HG03432 (cell line): Measurements from ENCODE around the gene L3MBTL4.
"Not testable (repeated sequence)": the region's sequence is repeated elsewhere in the genome, so short reads cannot be mapped to it uniquely, and the experiment has no call there.

Experiments used
- ATAC-seq: cut with Tn5 transposase; IDR thresholded peaks from one replicate; pipeline ENCODE4 v1.9.1; 2021; ENCODE audit warnings: mild to moderate bottlenecking, moderate library complexity; ENCODE audit not compliant: unreplicated experiment

The L3MBTL4 gene

GRCh38 chr18:6204476-6204875 is 210.2 kb downstream of the L3MBTL4 start:
- ATAC-seq, result no peak

GRCh38 chr18:6203791-6204190 is 210.9 kb downstream of the L3MBTL4 start:
- no peak for ATAC-seq

- ATAC-seq, result no peak
Measured at GRCh38 chr18:6202861-6203260, 211.8 kb downstream of the L3MBTL4 start.

GRCh38 chr18:6200204-6200774 is 214.4 kb downstream of the L3MBTL4 start:
- ATAC-seq, result no peak

GRCh38 chr18:6199777-6200176 is 214.9 kb downstream of the L3MBTL4 start:
- ATAC-seq, result no peak

- no peak for ATAC-seq
Measured at GRCh38 chr18:6198585-6198984, 216.1 kb downstream of the L3MBTL4 start.

DNA sequence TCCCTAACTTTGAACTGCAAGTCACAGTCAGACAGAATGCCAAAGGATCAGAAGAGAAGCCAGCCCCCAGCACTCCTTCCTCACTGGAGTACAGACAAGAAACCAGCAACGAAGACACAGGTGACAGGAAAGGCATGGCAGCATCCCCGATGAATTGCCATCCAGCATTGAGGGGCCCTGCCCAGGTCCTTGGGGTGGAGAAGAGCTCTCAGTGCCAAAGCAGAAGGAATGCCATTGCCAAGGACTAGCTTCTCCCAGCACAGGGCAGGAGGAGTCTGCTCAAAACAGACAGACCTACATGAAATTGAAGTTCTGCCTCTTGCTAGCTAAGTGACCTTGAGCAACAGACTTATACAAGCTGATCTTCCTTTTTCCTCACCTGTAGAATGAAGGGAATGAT is 220.1 kb downstream of the L3MBTL4 start:
- no peak for ATAC-seq

DNA sequence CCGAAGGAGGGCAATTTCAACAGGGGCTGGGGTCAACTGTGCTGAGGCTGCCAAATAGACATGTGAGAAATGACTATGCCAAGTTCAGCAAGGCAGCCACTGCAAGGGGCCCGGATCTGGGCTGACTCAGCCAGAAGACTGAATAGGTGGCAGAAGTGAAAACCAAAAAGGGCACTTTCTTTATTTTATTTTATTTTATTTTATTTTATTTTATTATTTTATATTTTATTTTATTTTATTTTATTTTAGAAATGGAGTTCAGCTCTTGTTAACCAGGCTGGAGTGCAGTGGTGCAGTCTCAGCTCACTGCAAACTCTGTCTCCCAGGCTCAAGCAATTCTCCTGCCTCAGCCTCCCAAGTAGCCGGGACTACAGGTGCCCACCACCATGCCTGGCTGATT is 228.9 kb downstream of the L3MBTL4 start:
- not testable (repeated sequence) for ATAC-seq

DNA sequence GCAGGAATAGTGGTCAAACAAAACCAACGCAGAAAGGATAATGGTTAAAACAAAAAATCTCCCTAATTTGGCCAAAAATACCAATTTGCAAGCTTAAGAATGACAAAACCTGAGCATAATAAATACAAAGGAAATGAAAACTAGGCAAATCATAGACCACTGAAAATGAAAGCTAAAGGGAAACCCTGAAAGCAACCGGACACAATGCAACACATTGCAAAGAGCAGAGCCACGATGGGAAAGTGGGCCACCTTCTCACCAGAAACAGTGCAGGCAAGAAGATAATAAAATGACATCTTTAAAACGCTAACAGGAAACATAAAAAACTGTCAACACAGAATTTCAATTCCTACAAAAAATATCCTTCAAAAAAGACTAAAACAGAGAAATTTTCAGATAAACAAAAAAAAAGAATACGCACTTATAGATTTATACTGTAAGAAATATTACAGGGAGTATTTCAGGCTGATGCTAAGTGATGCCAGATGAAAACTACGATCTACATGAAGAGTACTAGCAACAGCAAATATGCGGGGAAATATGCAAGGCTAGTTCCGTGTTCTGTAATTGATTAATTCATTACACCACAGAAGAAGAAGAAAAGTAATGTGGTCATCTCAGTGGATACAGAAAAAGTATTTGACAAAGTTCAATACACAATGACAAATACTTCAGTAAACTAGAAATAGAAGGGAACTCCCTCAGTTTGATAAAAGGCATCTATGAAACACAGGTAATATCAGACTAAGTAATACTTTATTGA is 239.5 kb downstream of the L3MBTL4 start:
- ATAC-seq, result no peak

GRCh38 chr18:6170604-6171003 is 244.1 kb downstream of the L3MBTL4 start:
- ATAC-seq, result no peak

DNA sequence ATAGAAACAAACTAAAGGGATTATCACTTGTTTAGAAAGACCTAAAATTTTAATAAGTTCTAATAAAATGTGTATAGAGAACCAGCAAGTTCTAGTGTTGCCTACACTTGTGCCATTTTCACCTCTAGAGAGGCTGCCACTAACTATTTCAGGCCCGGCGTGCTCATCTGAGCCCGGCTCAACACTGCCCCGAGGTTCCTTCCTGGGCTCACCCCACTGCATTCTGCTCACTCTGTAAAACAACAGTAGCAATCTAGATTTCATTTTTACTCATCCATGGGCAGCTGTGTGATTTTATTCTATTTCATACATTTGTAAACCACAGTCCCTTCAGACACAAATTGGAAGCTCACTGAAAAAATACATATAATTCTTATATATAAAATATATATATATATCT is 253.2 kb downstream of the L3MBTL4 start:
- no peak for ATAC-seq

GRCh38 chr18:6159426-6159825 is 255.3 kb downstream of the L3MBTL4 start:
- no peak for ATAC-seq

GRCh38 chr18:6158958-6159357 is 255.8 kb downstream of the L3MBTL4 start:
- no peak for ATAC-seq

DNA sequence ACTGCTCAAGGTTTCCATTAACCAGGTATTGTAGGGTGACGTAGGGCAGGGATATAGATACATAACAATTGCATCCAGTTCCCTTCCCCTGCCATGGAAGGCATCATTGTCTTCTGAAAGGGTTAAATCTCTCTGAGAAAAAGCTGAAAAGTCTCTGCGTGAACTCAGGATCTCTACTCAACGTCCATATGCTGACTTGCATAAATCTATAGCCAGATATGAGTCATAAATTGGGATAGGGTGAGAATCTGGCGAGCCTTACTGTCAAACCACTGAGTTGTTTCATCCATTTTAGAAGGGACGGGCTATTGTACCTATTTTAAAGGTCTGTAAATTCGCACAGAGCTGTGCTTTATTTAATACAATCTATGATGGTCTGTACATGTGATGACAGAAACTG is 258.3 kb downstream of the L3MBTL4 start:
- ATAC-seq, result no peak

- ATAC-seq, result no peak
Measured at GRCh38 chr18:6155707-6156106, 259.0 kb downstream of the L3MBTL4 start.

GRCh38 chr18:6150430-6150829 is 264.3 kb downstream of the L3MBTL4 start:
- no peak for ATAC-seq

DNA sequence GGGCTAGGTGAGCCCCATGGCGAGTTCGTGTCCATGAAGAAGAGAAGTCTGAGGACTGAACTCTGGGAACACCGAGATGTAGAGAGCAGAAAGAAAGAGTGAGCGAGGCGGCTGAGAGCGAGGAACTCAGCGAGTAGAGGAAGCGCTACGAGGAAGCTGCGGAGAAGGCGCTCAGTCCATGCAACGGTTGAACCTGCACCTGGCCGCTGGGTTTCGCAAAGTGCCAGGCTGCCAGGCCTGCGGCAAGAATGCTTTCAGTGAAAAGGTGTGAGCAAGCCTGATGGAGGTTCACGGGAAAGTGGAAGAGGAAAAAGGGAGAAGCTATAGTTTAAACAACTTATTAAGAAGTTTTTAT is 268.4 kb downstream of the L3MBTL4 start:
- ATAC-seq, result no peak

DNA sequence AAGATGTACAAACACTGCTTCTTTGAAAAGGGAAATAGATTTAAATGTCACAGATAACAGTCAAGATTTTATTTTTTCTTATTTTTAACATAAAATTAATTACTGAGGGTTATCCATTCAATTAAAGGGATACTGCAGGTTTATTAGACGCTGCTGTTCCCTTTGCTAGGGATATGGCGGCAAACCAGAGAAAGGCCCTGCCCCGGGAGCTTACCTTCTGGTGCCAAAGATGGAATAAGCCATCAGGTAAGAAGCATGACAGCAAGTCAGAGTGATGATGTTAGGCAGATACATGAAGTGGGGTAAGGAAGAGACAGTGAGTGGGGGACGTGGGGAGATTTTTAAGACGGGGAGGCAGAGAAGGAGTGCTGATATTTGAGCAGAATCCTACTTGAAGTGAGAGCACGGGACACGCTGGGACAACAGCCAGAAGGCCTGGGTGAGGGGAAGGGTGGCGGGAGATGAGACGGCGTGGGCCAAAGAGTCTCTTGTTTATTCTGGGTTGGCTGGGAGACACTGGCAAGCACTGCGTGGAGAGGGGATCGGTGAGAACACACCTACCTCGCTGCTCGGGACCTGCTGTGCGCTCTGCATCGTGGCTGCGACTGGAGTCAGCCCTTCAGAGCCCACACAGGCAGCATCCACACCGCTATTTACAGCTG is 268.9 kb downstream of the L3MBTL4 start:
- ATAC-seq, result no peak

DNA sequence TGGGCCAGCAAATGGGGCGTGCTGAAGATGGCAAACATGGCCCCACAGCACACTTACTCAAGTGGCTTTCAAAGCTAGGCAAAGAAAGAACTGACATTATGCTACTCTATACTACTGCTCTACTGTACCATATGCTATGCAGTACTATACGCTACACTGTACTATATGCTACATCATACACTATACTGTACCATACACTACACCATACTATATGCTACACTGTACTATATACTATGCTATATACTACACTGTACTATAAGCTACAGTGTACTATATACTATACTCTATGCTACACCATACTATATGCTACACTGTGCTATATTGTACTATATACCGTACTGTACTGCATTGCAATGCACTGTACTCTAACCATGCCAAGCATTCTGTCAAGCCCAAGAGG is 275.7 kb downstream of the L3MBTL4 start:
- ATAC-seq, result no peak

DNA sequence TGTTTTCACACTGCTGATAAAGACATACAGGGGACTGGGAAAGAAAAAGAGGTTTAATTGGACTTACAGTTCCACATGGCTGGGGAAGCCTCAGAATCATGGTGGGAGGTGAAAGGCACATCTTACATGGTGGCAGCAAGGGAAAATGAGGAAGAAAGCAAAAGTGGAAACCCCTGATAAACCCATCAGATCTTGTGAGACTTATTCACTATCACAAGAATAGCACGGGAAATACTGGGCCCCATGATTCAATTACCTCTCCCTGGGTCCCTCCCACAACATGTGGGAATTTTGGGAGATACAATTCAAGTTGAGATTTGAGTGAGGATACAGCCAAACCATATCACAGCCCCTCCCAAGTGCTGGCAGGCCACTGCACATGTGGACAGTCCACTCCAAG is 278.8 kb downstream of the L3MBTL4 start:
- not testable (repeated sequence) for ATAC-seq

DNA sequence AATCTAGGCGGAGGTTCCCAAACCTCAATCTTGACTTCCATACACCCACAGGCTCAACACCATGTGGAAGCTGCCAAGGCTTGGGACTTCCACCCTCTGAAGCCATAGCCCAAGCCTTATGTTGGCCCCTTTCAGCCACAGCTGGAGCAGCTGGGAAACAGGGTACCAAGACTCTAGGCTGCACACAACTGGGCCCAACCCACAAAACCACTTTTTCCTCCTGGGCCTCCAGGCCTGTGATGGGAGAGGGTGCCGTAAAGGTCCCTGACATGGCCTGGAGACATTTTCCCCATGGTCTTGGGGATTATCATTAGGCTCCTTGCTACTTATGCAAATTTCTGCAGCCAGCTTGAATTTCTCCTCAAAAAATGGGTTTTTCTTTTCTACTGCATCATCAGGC is 279.7 kb downstream of the L3MBTL4 start:
- ATAC-seq, result not testable (repeated sequence)

DNA sequence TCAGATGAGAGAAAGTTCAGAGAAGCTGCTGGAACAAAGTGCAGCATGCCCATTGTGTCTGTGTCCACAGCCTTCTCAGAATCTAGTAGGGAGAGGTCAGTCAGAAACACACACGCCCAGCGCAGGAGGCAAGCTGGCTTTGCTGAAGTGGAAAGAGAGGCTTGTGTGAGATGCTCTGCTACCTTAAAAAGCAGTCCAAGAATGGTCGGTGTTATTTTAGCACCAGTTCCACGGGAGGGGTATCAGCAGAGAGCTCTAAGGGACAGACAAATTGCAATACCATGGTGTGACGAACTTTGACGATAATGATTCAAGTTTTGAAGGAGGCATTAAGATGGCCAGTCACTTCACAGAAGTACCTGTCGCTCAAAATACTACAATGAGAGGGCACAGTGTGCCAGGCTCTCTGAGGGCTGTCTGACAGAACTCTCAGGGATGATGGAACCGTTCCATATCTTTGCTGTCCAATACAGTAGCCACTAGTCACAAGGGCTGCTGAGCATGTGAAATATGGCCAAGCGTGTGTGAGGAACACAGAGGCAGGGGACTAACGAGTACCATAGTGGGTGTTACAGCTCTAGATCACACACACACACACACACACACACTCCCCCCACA is 281.9 kb downstream of the L3MBTL4 start:
- ATAC-seq, result no peak
